Liver (tissue), 9 donors: ENCODE data around the gene ANKLE1. TPM values are rescaled to one million over a fixed set of nuclear protein-coding genes. Genes with fewer than 3 reads are reported as not detected.

Experiments used
- DNase-seq: peaks from one replicate; pipeline ENCODE4 v3.0.0-alpha.2; 2017; ENCODE audit warnings: low spot score
- H3K27ac ChIP-seq, 2 donors: one replicate each; pipeline ENCODE4 v1.7.0; 2013; ENCODE audit warnings: inconsistent platforms in 2 of 2, low read length in 2 of 2, control low read depth in 1 of 2, low read depth in 1 of 2, mild to moderate bottlenecking in 1 of 2
- H3K27me3 ChIP-seq, 4 donors: one replicate each; pipeline versions ENCODE4 v1.6.1 to v1.7.0; 2013; ENCODE audit warnings: low read length in 3 of 4, inconsistent platforms in 1 of 4, mild to moderate bottlenecking in 1 of 4, moderate library complexity in 1 of 4; ENCODE audit not compliant: control insufficient read depth in 4 of 4, insufficient read depth in 4 of 4
- H3K36me3 ChIP-seq, 4 donors: one replicate each; pipeline versions ENCODE4 v1.6.1 to v1.7.0; 2013; ENCODE audit warnings: low read length in 3 of 4, mild to moderate bottlenecking in 3 of 4, low read depth in 1 of 4, moderate library complexity in 1 of 4; ENCODE audit not compliant: control insufficient read depth in 4 of 4, insufficient read depth in 3 of 4
- H3K4me1 ChIP-seq, 4 donors: one replicate each; pipeline versions ENCODE4 v1.6.1 to v1.7.0; 2013; ENCODE audit warnings: low read length in 3 of 4, mild to moderate bottlenecking in 3 of 4, moderate library complexity in 1 of 4; ENCODE audit not compliant: control insufficient read depth in 4 of 4, insufficient read depth in 4 of 4
- H3K4me3 ChIP-seq, 3 donors: one replicate each; pipeline versions ENCODE4 v1.6.1 to v1.7.0; 2013; ENCODE audit warnings: low read length in 3 of 3, control low read depth in 1 of 3, low read depth in 1 of 3, mild to moderate bottlenecking in 1 of 3
- H3K9ac ChIP-seq, 2 donors: one replicate each; pipeline ENCODE4 v1.7.0; 2013; ENCODE audit warnings: low read length in 2 of 2, mild to moderate bottlenecking in 2 of 2, moderate library complexity in 2 of 2, control low read depth in 1 of 2, low read depth in 1 of 2
- H3K9me3 ChIP-seq, 4 donors: one replicate each; pipeline versions ENCODE4 v1.6.1 to v1.7.0; 2013; ENCODE audit warnings: low read length in 3 of 4; ENCODE audit not compliant: control insufficient read depth in 4 of 4
- EGR1 ChIP-seq, 2 donors: IDR thresholded peaks; 2 replicates each; pipeline ENCODE4 v1.6.1; 2016 to 2018; ENCODE audit warnings: antibody characterized with exemption in 2 of 2, low read depth in 2 of 2
- FOXA1 ChIP-seq: IDR thresholded peaks from 2 replicates; pipeline ENCODE4 v1.6.1; 2016; ENCODE audit warnings: antibody characterized with exemption
- GABPA ChIP-seq, 2 donors: IDR thresholded peaks in 1 of 2; conservative IDR thresholded peaks in 1 of 2; 2 replicates each; pipeline ENCODE4 v1.6.1; 2016; ENCODE audit warnings: antibody characterized with exemption in 2 of 2, mild to moderate bottlenecking in 1 of 2, moderate library complexity in 1 of 2
- HNF4A ChIP-seq, 2 donors: conservative IDR thresholded peaks; 2 replicates each; pipeline ENCODE4 v1.6.1; 2016; ENCODE audit warnings: antibody characterized with exemption in 2 of 2, mild to moderate bottlenecking in 2 of 2
- HNF4G ChIP-seq: IDR thresholded peaks from 2 replicates; pipeline ENCODE4 v1.6.1; 2016; ENCODE audit warnings: antibody characterized with exemption
- JUND ChIP-seq, 2 donors: IDR thresholded peaks; 2 replicates each; pipeline ENCODE4 v1.6.1; 2016; ENCODE audit warnings: antibody characterized with exemption in 2 of 2
- RAD21 ChIP-seq, 2 donors: IDR thresholded peaks; 2 replicates each; pipeline ENCODE4 v1.6.1; 2016; ENCODE audit warnings: antibody characterized with exemption in 2 of 2, mild to moderate bottlenecking in 2 of 2
- RXRA ChIP-seq, 2 donors: IDR thresholded peaks; 2 replicates each; pipeline ENCODE4 v1.6.1; 2017 to 2018; ENCODE audit warnings: antibody characterized with exemption in 2 of 2, mild to moderate bottlenecking in 1 of 2
- SP1 ChIP-seq: IDR thresholded peaks from 2 replicates; pipeline ENCODE4 v1.6.1; 2018; ENCODE audit warnings: antibody characterized with exemption, mild to moderate bottlenecking
- TAF1 ChIP-seq: conservative IDR thresholded peaks from 2 replicates; pipeline ENCODE4 v1.6.1; 2016; ENCODE audit warnings: antibody characterized with exemption, mild to moderate bottlenecking
- YY1 ChIP-seq: IDR thresholded peaks from 2 replicates; pipeline ENCODE4 v1.6.1; 2016; ENCODE audit warnings: antibody characterized with exemption, mild to moderate bottlenecking
- WGBS: extraction: QIAGEN DNeasy Blood & Tissue Kit; methylation state at CpG from one replicate; pipeline ENCODE4 v1.1.7; 2013; 5-methylcytosine and 5-hydroxymethylcytosine counted together
- polyA plus RNA-seq, 2 donors: library from polyadenylated mRNA; stranded (reverse) in 1 of 2; unstranded in 1 of 2; fragments of 200-250 nt in 1 of 2; fragments of >200 nt in 1 of 2; fragmentation: Nextera tagmentation in 1 of 2; extraction: Ambion mirVana in 1 of 2; gene quantifications; one replicate each; pipeline versions ENCODE4 v1.2.1 to v1.2.3, GENCODE V29; 2013 to 2015
- total RNA-seq, 2 donors: library from RNA; depleted of rRNA; stranded (reverse); fragments of >200 nt; gene quantifications; one replicate each; pipeline ENCODE4 v1.2.3, GENCODE V29; 2014
- TF ChIP-seq, protein P1 (sequence below): fragments of 150-350 bp; IDR thresholded peaks from 2 replicates; pipeline ENCODE4 v1.5.1; 2017; ENCODE audit warnings: improper control_type of control experiment, low read depth, low read length; ENCODE audit not compliant: missing input control
- TF ChIP-seq, protein P2 (sequence below): IDR thresholded peaks from 2 replicates; pipeline ENCODE4 v1.6.1; 2016; ENCODE audit warnings: antibody characterized with exemption
- TF ChIP-seq, protein P3 (sequence below): IDR thresholded peaks from 2 replicates; pipeline ENCODE4 v1.6.1; 2016; ENCODE audit warnings: antibody characterized with exemption, mild to moderate bottlenecking
- TF ChIP-seq, protein P4 (sequence below): IDR thresholded peaks from 2 replicates; pipeline ENCODE4 v1.6.1; 2016; ENCODE audit warnings: antibody characterized with exemption
- TF ChIP-seq, protein P5 (sequence below): IDR thresholded peaks from 2 replicates; pipeline ENCODE4 v1.6.1; 2016; ENCODE audit warnings: antibody characterized with exemption
- donor health status: healthy.
- donor health status: healthy.
- donor health status: healthy.
- donor health status: healthy.
- donor health status: healthy.

The ANKLE1 gene
- total and polyA plus RNA-seq, 4 donors = 0.10 to 43.2 (median 0.29) TPM

DNA sequence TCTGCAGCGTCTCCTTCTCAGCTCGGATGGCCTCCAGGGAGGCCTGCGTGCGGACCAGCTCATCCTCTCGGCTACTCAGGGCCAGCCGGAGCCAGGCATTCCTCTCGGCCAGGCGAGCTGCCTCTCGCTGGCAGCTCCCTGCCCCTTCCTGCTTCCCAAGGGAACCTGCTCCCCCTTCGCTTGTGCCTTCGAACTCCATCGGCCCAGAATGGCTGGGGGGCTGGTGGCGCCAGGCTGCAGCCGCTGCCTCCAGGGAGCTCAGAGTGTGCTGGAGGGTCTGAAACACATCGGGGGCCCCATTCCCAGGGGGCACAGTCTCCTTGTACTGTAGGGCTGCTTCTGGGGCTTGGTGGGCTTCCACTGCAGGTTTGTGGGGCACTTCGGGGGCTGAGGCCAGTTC is 19.1 kb upstream of the ANKLE1 start (continued):
- TF ChIP-seq, protein P1, sequence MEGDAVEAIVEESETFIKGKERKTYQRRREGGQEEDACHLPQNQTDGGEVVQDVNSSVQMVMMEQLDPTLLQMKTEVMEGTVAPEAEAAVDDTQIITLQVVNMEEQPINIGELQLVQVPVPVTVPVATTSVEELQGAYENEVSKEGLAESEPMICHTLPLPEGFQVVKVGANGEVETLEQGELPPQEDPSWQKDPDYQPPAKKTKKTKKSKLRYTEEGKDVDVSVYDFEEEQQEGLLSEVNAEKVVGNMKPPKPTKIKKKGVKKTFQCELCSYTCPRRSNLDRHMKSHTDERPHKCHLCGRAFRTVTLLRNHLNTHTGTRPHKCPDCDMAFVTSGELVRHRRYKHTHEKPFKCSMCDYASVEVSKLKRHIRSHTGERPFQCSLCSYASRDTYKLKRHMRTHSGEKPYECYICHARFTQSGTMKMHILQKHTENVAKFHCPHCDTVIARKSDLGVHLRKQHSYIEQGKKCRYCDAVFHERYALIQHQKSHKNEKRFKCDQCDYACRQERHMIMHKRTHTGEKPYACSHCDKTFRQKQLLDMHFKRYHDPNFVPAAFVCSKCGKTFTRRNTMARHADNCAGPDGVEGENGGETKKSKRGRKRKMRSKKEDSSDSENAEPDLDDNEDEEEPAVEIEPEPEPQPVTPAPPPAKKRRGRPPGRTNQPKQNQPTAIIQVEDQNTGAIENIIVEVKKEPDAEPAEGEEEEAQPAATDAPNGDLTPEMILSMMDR = no peak
- TF ChIP-seq, protein P2, sequence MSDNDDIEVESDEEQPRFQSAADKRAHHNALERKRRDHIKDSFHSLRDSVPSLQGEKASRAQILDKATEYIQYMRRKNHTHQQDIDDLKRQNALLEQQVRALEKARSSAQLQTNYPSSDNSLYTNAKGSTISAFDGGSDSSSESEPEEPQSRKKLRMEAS = no peak
- TF ChIP-seq TAF1 (no peak), YY1 (no peak)

DNA sequence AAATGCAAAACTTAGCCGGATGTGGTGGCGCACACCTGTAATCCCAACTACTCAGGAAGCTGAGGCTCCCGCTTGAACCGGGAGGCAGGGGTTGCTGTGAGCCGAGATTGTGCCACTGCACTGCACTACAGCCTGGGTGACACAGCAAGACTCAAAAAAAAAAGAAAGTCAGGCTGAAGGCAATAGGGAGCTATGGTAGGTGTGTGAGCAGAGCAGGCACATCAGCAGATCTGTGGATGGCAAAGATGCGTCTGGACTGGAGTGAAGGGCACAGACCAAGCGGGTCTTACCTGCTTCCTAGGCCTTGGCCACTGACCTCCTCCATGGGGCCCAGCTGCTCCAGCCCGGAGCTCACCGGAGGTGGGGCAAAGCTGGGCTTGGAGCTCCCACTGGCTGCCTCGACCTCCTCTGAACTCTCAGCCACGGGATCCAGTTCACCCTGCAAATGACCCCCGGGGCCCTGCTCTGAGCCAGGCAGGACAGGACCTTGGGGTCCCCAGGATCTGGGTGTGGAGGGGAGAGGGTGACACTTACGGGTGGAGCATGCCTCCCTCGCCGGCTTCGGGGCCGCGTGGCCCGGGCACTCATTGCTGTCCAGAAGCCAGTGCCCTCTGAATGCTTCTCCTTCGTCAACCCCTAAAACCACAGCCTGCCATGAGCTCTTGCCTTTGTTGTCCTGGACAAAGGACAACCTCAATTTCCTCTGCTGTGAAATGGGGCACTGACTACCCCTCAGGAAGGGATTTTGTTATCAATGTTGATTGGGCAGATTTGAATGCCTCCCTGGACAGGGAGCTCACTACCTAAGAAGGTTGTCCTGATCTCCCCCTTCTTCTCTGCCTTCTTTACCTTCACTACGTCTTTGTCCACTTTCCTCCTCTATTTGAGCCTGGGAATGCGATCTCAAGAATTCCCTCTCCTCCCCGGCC is 17.7 kb upstream of the ANKLE1 start:
- Histone ChIP-seq H3K27me3 (no peaks in the 10 kb centered on the region), H3K9ac (peak overlapping the region in 1 of 2 donors; percentile 36), H3K4me1 (peaks cover 3 to 11% (median 10%) of the 10 kb centered on the region in 4 donors), H3K9me3 (no peaks in the 10 kb centered on the region), H3K27ac (peak overlapping the region in 1 of 2 donors; percentile 46), H3K4me3 (peak overlapping the region in 1 of 3 donors; percentile 7), H3K36me3 (peaks cover 0 to 2% (median 0%) of the 10 kb centered on the region in 4 donors)
- TF ChIP-seq RAD21 (IDR thresholded peaks at IDR 0.05) = no peak
- TF ChIP-seq, protein P1 = no peak
- TF ChIP-seq HNF4A (conservative IDR thresholded peaks at IDR 0.05) = no peak
- TF ChIP-seq EGR1 (IDR thresholded peaks at IDR 0.05; ENCODE audit: low read depth in 2 of 2) = no peak
- no peak for TF ChIP-seq JUND (IDR thresholded peaks at IDR 0.05)
- no peak for TF ChIP-seq RXRA (IDR thresholded peaks at IDR 0.05)
- TF ChIP-seq, protein P3, sequence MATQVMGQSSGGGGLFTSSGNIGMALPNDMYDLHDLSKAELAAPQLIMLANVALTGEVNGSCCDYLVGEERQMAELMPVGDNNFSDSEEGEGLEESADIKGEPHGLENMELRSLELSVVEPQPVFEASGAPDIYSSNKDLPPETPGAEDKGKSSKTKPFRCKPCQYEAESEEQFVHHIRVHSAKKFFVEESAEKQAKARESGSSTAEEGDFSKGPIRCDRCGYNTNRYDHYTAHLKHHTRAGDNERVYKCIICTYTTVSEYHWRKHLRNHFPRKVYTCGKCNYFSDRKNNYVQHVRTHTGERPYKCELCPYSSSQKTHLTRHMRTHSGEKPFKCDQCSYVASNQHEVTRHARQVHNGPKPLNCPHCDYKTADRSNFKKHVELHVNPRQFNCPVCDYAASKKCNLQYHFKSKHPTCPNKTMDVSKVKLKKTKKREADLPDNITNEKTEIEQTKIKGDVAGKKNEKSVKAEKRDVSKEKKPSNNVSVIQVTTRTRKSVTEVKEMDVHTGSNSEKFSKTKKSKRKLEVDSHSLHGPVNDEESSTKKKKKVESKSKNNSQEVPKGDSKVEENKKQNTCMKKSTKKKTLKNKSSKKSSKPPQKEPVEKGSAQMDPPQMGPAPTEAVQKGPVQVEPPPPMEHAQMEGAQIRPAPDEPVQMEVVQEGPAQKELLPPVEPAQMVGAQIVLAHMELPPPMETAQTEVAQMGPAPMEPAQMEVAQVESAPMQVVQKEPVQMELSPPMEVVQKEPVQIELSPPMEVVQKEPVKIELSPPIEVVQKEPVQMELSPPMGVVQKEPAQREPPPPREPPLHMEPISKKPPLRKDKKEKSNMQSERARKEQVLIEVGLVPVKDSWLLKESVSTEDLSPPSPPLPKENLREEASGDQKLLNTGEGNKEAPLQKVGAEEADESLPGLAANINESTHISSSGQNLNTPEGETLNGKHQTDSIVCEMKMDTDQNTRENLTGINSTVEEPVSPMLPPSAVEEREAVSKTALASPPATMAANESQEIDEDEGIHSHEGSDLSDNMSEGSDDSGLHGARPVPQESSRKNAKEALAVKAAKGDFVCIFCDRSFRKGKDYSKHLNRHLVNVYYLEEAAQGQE = no peak
- TF ChIP-seq GABPA (IDR thresholded peaks at IDR 0.05 in 1 of 2, conservative IDR thresholded peaks at IDR 0.05 in 1 of 2) = no peak
- TF ChIP-seq, protein P2 = no peak
- no peak for TF ChIP-seq TAF1
- TF ChIP-seq, protein P4, sequence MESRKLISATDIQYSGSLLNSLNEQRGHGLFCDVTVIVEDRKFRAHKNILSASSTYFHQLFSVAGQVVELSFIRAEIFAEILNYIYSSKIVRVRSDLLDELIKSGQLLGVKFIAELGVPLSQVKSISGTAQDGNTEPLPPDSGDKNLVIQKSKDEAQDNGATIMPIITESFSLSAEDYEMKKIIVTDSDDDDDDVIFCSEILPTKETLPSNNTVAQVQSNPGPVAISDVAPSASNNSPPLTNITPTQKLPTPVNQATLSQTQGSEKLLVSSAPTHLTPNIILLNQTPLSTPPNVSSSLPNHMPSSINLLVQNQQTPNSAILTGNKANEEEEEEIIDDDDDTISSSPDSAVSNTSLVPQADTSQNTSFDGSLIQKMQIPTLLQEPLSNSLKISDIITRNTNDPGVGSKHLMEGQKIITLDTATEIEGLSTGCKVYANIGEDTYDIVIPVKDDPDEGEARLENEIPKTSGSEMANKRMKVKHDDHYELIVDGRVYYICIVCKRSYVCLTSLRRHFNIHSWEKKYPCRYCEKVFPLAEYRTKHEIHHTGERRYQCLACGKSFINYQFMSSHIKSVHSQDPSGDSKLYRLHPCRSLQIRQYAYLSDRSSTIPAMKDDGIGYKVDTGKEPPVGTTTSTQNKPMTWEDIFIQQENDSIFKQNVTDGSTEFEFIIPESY = no peak
- no peak for TF ChIP-seq FOXA1
- TF ChIP-seq SP1 = no peak
- TF ChIP-seq, protein P5, sequence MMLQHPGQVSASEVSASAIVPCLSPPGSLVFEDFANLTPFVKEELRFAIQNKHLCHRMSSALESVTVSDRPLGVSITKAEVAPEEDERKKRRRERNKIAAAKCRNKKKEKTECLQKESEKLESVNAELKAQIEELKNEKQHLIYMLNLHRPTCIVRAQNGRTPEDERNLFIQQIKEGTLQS = no peak
- TF ChIP-seq YY1 = no peak
- TF ChIP-seq HNF4G = no peak
- no peak for DNase-seq
- WGBS = 82% methylated on average over 23 of the region's 23 CpGs
